Immature natural killer cell (primary cell): ENCODE measurements around the gene PRRG1. TPM values are rescaled to one million over a fixed set of nuclear protein-coding genes. Genes with fewer than 3 reads are reported as not detected.
"Not testable (repeated sequence)": the region's sequence is repeated elsewhere in the genome, so short reads cannot be mapped to it uniquely, and the experiment has no call there.

ENCODE experiments used
- DNase-seq, 3 donors: peaks; one replicate each; pipeline ENCODE4 v3.0.0; 2022; ENCODE audit warnings: mixed read lengths in 1 of 3
- H3K27ac Mint-ChIP-seq, 6 donors: one replicate each; pipeline ENCODE4 v1.8.0; 2020; ENCODE audit warnings: mixed read lengths in 6 of 6, mild to moderate bottlenecking in 5 of 6, inconsistent platforms in 4 of 6, moderate library complexity in 3 of 6
- H3K27me3 Mint-ChIP-seq, 3 donors: one replicate each; pipeline ENCODE4 v1.8.0; 2020 to 2021; ENCODE audit warnings: low read depth in 3 of 3, mild to moderate bottlenecking in 3 of 3, mixed read lengths in 3 of 3, moderate library complexity in 3 of 3, inconsistent platforms in 1 of 3
- H3K36me3 Mint-ChIP-seq, 3 donors: one replicate each; pipeline ENCODE4 v1.8.0; 2020; ENCODE audit warnings: mixed read lengths in 3 of 3, inconsistent platforms in 2 of 3, mild to moderate bottlenecking in 2 of 3
- H3K4me1 Mint-ChIP-seq, 2 donors: one replicate each; pipeline ENCODE4 v1.8.0; 2020; ENCODE audit warnings: inconsistent platforms in 2 of 2, mild to moderate bottlenecking in 2 of 2, mixed read lengths in 2 of 2, moderate library complexity in 1 of 2
- H3K4me3 Mint-ChIP-seq, 5 donors: one replicate each; pipeline ENCODE4 v1.8.0; 2020; ENCODE audit warnings: mild to moderate bottlenecking in 5 of 5, mixed read lengths in 5 of 5, inconsistent platforms in 3 of 5, moderate library complexity in 3 of 5
- H3K9me3 Mint-ChIP-seq, 6 donors: one replicate each; pipeline ENCODE4 v1.8.0; 2020; ENCODE audit warnings: mild to moderate bottlenecking in 6 of 6, mixed read lengths in 6 of 6, inconsistent platforms in 4 of 6, moderate library complexity in 3 of 6
- polyA plus RNA-seq, 3 donors: library from polyadenylated mRNA; unstranded; fragments of 300-500 nt; fragmentation: Illumina TruSeq; gene quantifications; one replicate each; pipeline ENCODE4 v1.2.3, GENCODE V29; 2021

PRRG1 gene
- polyA plus RNA-seq, 3 donors from 2014 or later = not detected

DNA sequence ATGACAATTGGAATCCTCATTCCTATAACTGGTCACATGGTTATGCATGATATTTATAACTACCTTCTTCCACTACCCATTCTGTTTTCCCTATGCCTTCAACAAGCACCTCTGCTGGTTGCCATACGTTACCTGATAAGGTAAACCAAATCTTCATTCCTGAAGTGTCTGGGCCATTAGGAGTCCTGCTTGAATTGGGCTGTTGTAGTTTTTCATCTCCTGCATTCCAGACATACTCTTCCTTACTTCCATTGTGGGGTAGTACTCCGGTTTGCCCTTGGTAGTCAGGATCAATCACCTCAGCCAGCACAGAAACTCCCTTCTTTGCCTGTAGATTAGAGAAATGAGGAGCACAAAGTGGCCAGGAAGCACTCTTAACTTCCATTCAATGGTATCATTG is 113.2 kb downstream of the PRRG1 start:
- H3K9me3 Mint-ChIP-seq = no peaks in the 10 kb centered on the region
- H3K4me1 Mint-ChIP-seq = no peaks in the 10 kb centered on the region
- DNase-seq = no peak
- no peak overlapping the region for H3K4me3 Mint-ChIP-seq
- H3K36me3 Mint-ChIP-seq = no peaks in the 10 kb centered on the region
- peaks cover 0 to 19% (median 3%) of the 10 kb centered on the region in 3 donors for H3K27me3 Mint-ChIP-seq
- no peak overlapping the region for H3K27ac Mint-ChIP-seq

GRCh38 chrX:37468124-37468739 is 119.1 kb downstream of the PRRG1 start:
- DNase-seq = no peak
- no peaks in the 10 kb centered on the region for H3K4me1 Mint-ChIP-seq
- peaks cover 0 to 2% (median 0%) of the 10 kb centered on the region in 6 donors for H3K9me3 Mint-ChIP-seq
- H3K27ac Mint-ChIP-seq = no peak overlapping the region
- peaks cover 0 to 8% (median 0%) of the 10 kb centered on the region in 3 donors for H3K27me3 Mint-ChIP-seq
- no peak overlapping the region for H3K4me3 Mint-ChIP-seq
- no peaks in the 10 kb centered on the region for H3K36me3 Mint-ChIP-seq

- Mint-ChIP-seq H3K4me1 (no peaks in the 10 kb centered on the region), H3K27ac (no peak overlapping the region), H3K4me3 (no peak overlapping the region), H3K36me3 (no peaks in the 10 kb centered on the region), H3K27me3 (peaks cover 0 to 8% (median 2%) of the 10 kb centered on the region in 3 donors), H3K9me3 (peaks cover 0 to 2% (median 0%) of the 10 kb centered on the region in 6 donors)
- no peak for DNase-seq
These were observed 121.5 kb downstream of the PRRG1 start for GRCh38 chrX:37470711-37471110.

DNA sequence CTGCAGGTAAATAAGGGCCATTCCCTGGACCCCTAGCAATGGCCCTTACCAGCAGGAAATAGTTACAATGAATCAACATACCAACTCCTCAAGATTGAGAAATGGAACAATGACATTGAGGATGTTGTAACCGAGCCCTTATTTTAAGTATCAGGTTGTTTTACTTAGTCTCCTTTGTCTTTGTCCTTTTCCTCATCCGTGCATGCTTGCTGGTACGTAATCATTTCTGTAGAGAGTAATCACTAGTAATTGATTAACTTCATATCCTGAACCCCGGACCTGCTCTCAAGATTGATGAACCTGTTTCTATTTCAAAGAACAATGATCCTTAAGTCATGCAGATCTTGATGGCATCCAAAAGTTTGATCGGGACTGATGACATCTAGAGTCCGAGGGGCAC is 123.7 kb downstream of the PRRG1 start:
- Mint-ChIP-seq H3K36me3 (no peaks in the 10 kb centered on the region), H3K27me3 (peaks cover 0 to 2% (median 2%) of the 10 kb centered on the region in 3 donors), H3K4me1 (no peaks in the 10 kb centered on the region), H3K4me3 (no peak overlapping the region), H3K9me3 (peaks cover 0 to 2% (median 0%) of the 10 kb centered on the region in 6 donors), H3K27ac (no peak overlapping the region)
- no peak for DNase-seq

DNA sequence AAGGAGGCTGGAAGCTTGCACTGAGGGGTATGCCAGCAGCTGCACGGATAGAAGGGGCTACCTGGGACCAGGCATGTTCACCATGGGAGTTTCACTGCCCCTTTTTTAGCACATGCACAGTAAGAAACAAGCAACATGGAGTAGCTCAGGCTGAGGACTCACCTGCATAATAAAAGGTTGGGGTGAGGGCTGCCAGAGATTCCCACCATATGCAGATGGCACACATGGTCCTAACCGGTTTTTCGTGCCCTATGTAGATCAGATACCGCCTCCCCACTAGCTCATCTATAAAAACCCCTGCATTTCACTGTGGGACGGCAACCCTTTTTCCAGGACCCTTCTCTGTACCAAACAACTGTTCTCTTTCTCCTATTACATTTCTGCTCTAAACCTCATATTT is 125.3 kb downstream of the PRRG1 start:
- Mint-ChIP-seq H3K9me3 (peaks cover 0 to 2% (median 0%) of the 10 kb centered on the region in 6 donors), H3K27ac (no peak overlapping the region), H3K27me3 (peaks cover 0 to 5% (median 2%) of the 10 kb centered on the region in 3 donors), H3K4me3 (no peak overlapping the region), H3K4me1 (no peaks in the 10 kb centered on the region), H3K36me3 (no peaks in the 10 kb centered on the region)
- no peak for DNase-seq

- Mint-ChIP-seq H3K36me3 (no peaks in the 10 kb centered on the region), H3K27ac (no peak overlapping the region), H3K9me3 (no peaks in the 10 kb centered on the region), H3K27me3 (peaks cover 0 to 5% (median 2%) of the 10 kb centered on the region in 3 donors), H3K4me3 (no peak overlapping the region), H3K4me1 (no peaks in the 10 kb centered on the region)
- DNase-seq = no peak
These were observed 127.5 kb downstream of the PRRG1 start for GRCh38 chrX:37476571-37477170.

- not testable (repeated sequence) for H3K36me3 Mint-ChIP-seq, H3K9me3 Mint-ChIP-seq, H3K4me3 Mint-ChIP-seq, H3K27ac Mint-ChIP-seq, DNase-seq, H3K4me1 Mint-ChIP-seq
- H3K27me3 Mint-ChIP-seq = peaks cover 0 to 15% (median 2%) of the 10 kb centered on the region in 3 donors
These were observed 135.2 kb downstream of the PRRG1 start for GRCh38 chrX:37484335-37484734.

DNA sequence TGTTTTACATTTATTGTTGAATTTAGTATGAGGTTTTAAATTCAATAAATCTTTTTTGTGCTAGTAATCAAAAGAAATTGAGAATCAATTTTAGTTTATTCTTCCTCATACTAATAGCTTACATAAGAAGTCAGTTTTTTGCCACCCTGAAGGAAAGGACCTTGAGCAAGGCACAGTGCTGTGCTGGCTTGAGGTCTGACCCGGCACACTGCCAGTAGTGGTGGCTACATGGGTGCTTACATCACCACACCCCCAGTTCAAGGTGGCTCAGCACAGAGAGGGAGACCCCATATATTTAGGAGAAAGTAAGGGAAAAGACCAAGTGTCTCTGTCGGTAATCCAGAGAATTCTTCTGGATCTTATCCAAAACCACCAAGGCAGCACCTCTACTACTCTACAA is 136.3 kb downstream of the PRRG1 start:
- H3K4me3 Mint-ChIP-seq = no peak overlapping the region
- H3K36me3 Mint-ChIP-seq = no peaks in the 10 kb centered on the region
- H3K4me1 Mint-ChIP-seq = no peaks in the 10 kb centered on the region
- no peaks in the 10 kb centered on the region for H3K9me3 Mint-ChIP-seq
- peaks cover 0 to 17% (median 2%) of the 10 kb centered on the region in 3 donors for H3K27me3 Mint-ChIP-seq
- DNase-seq = no peak
- H3K27ac Mint-ChIP-seq = no peak overlapping the region

DNA sequence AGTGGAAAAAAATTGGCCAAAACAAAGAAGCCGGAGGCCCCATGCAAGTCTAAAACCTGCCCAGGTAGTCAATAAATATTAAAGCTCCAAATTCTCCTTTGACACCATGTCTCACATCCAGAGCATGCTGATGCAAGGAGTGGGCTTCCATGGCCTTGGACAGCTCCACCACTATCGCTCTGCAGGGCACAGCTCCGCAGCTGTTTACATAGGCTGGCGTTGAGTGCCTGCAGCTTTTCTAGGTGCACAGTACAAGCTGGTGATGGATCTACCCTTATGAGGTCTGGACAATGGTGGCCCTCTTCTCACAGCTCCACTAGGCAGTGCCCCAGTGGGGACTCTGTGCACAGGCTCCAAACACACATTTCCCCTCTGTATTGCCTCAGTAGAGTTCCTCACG is 138.1 kb downstream of the PRRG1 start:
- H3K27me3 Mint-ChIP-seq = peaks cover 2 to 17% (median 2%) of the 10 kb centered on the region in 3 donors
- no peaks in the 10 kb centered on the region for H3K4me1 Mint-ChIP-seq
- no peaks in the 10 kb centered on the region for H3K9me3 Mint-ChIP-seq
- no peak for DNase-seq
- no peak overlapping the region for H3K4me3 Mint-ChIP-seq
- no peaks in the 10 kb centered on the region for H3K36me3 Mint-ChIP-seq
- no peak overlapping the region for H3K27ac Mint-ChIP-seq

DNA sequence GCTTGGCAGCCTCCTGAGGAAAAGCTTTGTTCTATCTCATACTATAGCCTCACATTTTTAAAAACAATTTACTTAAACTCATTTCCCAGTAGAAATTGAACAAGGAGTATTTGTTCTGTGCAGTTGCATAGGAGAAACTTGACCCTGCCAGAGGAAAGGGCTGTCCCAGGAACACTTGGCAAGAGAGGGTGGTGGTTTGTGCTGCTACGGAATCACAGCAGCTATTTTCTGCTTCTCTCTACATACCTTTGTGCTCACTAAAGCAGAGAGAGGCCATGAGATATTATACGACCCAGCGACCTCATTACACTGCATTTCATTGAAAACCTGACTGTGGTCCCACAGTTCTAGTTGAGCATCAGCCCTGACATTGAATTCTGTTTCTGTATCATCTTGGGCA is 139.2 kb downstream of the PRRG1 start:
- H3K9me3 Mint-ChIP-seq = no peaks in the 10 kb centered on the region
- H3K4me3 Mint-ChIP-seq = no peak overlapping the region
- no peak overlapping the region for H3K27ac Mint-ChIP-seq
- no peaks in the 10 kb centered on the region for H3K36me3 Mint-ChIP-seq
- peaks cover 0 to 17% (median 2%) of the 10 kb centered on the region in 3 donors for H3K27me3 Mint-ChIP-seq
- H3K4me1 Mint-ChIP-seq = no peaks in the 10 kb centered on the region
- DNase-seq = no peak

GRCh38 chrX:37491686-37492085 is 142.5 kb downstream of the PRRG1 start:
- Mint-ChIP-seq H3K36me3 (no peaks in the 10 kb centered on the region), H3K27ac (no peak overlapping the region), H3K4me1 (no peaks in the 10 kb centered on the region), H3K27me3 (peaks cover 0 to 11% (median 5%) of the 10 kb centered on the region in 3 donors), H3K4me3 (no peak overlapping the region), H3K9me3 (no peaks in the 10 kb centered on the region)
- DNase-seq = no peak

GRCh38 chrX:37495760-37496159 is 146.6 kb downstream of the PRRG1 start:
- H3K27me3 Mint-ChIP-seq, H3K4me3 Mint-ChIP-seq, H3K9me3 Mint-ChIP-seq, DNase-seq, H3K36me3 Mint-ChIP-seq, H3K4me1 Mint-ChIP-seq, H3K27ac Mint-ChIP-seq: not testable (repeated sequence)

DNA sequence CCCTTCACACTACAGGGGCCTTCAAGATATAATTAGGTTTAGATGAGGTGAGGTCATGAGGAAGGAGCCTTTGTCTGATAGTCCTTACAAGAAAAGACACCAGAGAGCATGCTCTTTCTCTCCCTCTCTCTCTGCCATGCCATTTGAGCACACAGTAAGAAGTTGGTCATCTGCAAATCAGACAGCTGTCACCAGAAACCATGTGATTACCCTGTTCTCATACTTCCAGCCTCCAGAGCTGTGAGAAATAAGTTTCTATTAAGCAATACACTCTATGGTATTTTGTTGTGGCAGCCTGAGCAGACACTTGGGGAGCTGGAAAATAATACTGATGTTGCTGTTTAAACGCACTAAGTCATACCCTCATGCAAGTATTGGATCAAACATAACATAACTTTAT is 148.0 kb downstream of the PRRG1 start:
- H3K27me3 Mint-ChIP-seq, H3K4me1 Mint-ChIP-seq, DNase-seq, H3K9me3 Mint-ChIP-seq, H3K4me3 Mint-ChIP-seq, H3K27ac Mint-ChIP-seq, H3K36me3 Mint-ChIP-seq: not testable (repeated sequence)

DNA sequence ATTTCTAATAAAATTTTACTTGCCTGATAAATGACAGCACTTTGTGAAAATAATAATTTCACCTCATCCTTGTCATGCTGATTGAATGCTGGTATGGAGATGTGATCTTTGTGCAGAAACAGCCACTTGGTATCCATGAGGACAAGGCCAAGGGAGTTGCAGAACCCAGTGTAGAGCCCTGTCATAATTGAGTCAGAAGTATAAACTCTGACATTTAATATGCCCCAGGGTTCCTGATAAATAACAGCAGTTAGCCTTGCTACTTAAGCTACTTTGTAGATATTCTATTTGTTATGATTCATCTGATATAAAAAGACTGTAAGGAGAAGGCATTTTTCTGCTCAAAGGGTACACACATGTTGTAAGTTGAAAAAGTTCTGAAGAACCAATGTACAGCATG is 149.2 kb downstream of the PRRG1 start:
- DNase-seq, H3K4me1 Mint-ChIP-seq, H3K27me3 Mint-ChIP-seq, H3K4me3 Mint-ChIP-seq, H3K9me3 Mint-ChIP-seq, H3K27ac Mint-ChIP-seq, H3K36me3 Mint-ChIP-seq: not testable (repeated sequence)

GRCh38 chrX:37499649-37500048 is 150.5 kb downstream of the PRRG1 start:
- DNase-seq, H3K4me1 Mint-ChIP-seq, H3K27ac Mint-ChIP-seq, H3K36me3 Mint-ChIP-seq, H3K9me3 Mint-ChIP-seq, H3K4me3 Mint-ChIP-seq, H3K27me3 Mint-ChIP-seq: not testable (repeated sequence)
